Mucosa of stomach (tissue), 1 donor: ENCODE measurements around the gene CHAF1A.

Experiments used
- H3K27me3 ChIP-seq: one replicate; pipeline ENCODE4 v1.7.0; 2013; ENCODE audit warnings: mild to moderate bottlenecking, low read length; ENCODE audit not compliant: control insufficient read depth, insufficient read depth
- H3K36me3 ChIP-seq: one replicate; pipeline ENCODE4 v1.7.0; 2013; ENCODE audit warnings: low read length; ENCODE audit not compliant: control insufficient read depth, insufficient read depth
- H3K4me1 ChIP-seq: one replicate; pipeline ENCODE4 v1.7.0; 2013; ENCODE audit warnings: mild to moderate bottlenecking, low read length; ENCODE audit not compliant: control insufficient read depth, insufficient read depth
- H3K4me3 ChIP-seq: one replicate; pipeline ENCODE4 v1.7.0; 2013; ENCODE audit warnings: low read length
- H3K9ac ChIP-seq: one replicate; pipeline ENCODE4 v1.7.0; 2013; ENCODE audit warnings: mild to moderate bottlenecking, low read length, moderate library complexity
- H3K9me3 ChIP-seq: one replicate; pipeline ENCODE4 v1.7.0; 2013; ENCODE audit warnings: mild to moderate bottlenecking, low read length, moderate library complexity; ENCODE audit not compliant: control insufficient read depth
- donor health status: Pancreatic carcinoma.

The CHAF1A gene

DNA sequence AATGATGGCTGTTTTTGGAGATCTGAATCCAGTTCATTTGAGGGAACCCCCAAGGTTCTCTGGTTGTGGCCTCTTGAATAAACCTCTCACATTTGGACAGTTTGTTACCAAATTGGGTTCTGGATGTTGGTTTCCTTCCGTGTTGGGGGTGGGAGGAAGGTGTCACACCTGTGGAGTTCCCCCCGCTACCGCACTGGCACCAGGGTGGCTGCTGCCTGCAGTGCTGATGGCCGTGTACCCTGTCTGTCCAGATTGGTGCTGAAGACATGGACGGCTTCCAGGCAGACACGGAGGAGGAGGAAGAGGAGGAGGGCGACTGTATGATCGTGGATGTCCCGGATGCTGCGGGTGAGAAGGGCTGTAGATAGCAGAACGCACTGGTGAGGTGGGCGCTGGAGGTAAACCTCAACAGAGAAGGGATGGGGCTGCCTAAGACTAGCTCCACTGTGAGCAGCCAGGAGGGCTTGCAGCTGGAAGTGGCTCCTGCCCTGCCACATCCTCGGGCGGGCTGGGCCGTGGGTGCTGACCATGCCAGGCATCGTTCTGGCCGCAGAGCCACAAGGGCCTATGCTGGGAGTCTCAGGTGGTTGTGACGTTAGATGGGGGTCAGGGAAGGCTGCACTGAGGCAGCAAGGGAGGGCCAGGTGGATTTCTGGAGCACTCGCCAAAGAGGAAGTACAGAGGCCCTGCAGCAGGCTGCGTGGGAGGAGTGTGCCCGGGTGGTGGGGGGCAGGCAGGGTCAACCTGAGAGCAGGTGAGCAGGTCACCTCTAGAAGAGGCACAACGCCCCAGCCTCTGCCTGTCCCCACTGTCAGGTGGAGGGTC lies 39.8 kb downstream of the CHAF1A start:
- no peaks in the 10 kb centered on the region for H3K4me1 ChIP-seq
- H3K36me3 ChIP-seq = peaks cover 10% of the 10 kb centered on the region
- no peak overlapping the region for H3K4me3 ChIP-seq
- no peaks in the 10 kb centered on the region for H3K9me3 ChIP-seq
- no peaks in the 10 kb centered on the region for H3K27me3 ChIP-seq
- H3K9ac ChIP-seq = no peak overlapping the region

DNA sequence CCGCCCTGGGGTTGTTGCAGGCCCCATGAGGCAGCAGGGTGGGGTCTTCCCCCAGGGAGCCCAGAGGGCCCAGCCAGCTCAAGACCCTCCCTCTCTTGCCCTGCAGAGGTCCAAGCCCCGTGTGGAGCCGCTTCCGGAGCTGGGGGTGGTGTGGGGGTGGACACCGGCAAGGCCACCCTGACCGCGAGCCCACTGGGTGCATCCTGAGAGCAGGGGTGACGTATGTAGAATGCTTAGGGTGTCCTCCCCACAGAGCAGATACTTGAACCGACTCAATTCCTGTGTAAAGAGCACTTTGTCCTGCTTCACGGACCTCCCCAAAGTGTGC lies 40.3 kb downstream of the CHAF1A start:
- Histone ChIP-seq H3K9ac (no peak overlapping the region), H3K36me3 (peaks cover 16% of the 10 kb centered on the region), H3K9me3 (no peaks in the 10 kb centered on the region), H3K4me1 (no peaks in the 10 kb centered on the region), H3K27me3 (no peaks in the 10 kb centered on the region), H3K4me3 (no peak overlapping the region)

DNA sequence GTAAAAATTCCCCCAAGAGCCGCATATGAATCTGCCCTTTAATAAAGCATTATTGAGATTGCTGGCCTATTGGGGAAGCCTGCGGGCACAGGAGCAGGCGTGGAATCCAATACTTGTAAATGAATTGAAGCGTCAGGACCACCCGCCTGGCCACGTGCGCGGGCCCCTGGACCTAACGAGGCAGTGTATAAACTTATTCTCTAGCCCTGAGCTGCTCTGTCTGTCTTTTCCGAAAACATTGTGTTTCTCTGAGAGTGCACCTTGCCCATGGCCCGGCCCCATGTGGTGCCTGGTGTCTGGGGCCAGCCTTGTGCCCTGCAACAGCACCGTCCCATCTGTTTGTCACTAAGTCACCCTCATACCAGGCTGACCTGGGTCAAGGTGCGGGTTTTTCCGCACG lies 40.7 kb downstream of the CHAF1A start:
- Histone ChIP-seq H3K9me3 (no peaks in the 10 kb centered on the region), H3K4me1 (no peaks in the 10 kb centered on the region), H3K4me3 (no peak overlapping the region), H3K9ac (no peak overlapping the region), H3K36me3 (peaks cover 20% of the 10 kb centered on the region), H3K27me3 (no peaks in the 10 kb centered on the region)

- Histone ChIP-seq H3K9ac (no peak overlapping the region), H3K4me1 (peaks cover under 1% of the 10 kb centered on the region), H3K27me3 (no peaks in the 10 kb centered on the region), H3K4me3 (no peak overlapping the region), H3K36me3 (peaks cover 20% of the 10 kb centered on the region), H3K9me3 (no peaks in the 10 kb centered on the region)
These were observed 41.7 kb downstream of the CHAF1A start for GRCh38 chr19:4443966-4444764.

DNA sequence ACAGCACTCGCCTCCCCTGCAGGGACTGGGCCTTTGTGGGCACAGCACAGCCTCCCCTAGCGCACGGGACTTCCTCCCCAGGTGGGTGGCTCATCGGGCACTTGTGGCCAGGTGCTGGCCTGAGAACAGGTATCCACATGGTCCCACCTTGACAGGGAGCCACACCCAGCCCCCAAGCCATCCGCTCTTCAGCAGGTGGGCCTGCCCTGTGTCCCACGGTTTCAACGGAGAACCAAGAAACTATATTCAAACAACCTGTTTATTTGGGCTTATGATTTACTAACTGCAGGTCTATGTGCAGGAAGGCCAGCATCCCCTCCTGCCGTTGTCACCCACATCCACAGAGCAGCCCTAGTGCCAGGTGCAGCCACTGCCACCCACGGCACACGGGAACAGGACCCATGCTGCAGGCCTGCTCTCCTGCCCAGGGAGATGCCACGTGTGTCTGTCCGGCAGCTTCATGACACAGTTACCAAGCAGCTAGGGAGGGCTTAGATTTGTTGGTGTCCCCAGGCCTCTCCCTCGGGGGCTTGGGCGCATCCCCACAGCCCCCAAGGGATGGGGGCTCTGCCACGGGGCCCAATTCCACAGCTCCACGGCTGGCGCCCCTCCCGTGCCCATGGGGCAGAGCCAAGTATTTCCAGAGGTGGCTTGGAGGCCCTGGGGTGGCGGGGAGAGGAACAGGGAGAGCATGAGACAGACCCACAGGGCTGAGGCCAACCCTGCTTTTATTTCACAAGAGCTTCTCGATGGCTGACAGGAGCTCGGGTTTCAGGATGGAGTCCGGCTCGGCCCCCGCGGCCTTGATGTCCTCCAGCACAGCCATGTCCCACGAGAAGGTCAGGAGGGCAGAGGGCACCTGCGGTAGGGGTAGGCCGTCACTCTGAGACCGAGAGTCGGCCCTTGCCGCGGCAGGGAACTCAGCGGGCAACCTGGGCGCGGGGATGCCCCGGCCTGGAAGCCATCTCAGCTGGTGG lies 42.6 kb downstream of the CHAF1A start:
- Histone ChIP-seq H3K9me3 (no peaks in the 10 kb centered on the region), H3K4me3 (no peak overlapping the region), H3K36me3 (peaks cover 20% of the 10 kb centered on the region), H3K9ac (no peak overlapping the region), H3K4me1 (peaks cover 3% of the 10 kb centered on the region), H3K27me3 (no peaks in the 10 kb centered on the region)

DNA sequence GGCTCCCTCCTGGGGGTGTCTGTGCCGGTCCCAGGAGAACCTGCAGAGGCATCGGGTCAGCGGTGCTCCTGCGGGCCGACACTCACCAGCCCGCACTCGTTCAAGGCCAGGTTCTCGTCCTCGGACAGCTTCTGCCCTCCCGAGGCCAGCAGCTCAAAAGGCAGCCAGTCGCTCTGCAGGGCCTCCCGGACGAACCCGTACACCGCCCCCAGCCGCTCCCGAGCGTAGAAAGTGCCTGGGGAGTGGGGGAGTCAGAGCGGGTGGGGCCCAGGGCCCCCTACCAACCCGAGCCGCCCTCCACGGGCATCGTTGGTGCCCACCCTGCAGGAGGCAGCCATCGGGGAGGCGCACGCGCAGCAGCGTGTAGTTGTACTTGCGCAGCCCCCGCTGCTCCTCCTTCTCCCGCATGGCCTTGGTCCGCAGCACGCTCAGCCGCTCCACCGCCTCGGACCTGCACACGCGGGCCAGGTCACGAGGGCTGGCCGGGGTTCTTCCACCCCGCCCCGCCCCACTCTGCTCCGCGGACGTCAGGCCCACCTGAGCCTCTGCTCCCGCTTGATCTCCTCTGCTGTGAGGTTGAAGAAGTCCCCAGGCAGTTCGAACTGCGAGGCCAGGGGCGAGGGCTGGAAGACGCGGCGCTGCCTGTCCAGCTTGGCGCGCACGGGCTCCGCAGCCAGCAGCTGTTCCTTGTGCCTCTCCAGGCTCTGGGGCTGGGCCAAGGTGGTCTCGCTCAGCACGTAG lies 43.7 kb downstream of the CHAF1A start:
- Histone ChIP-seq H3K36me3 (peaks cover 20% of the 10 kb centered on the region), H3K9me3 (no peaks in the 10 kb centered on the region), H3K9ac (no peak overlapping the region)

GRCh38 chr19:4446704-4447200 lies 44.3 kb downstream of the CHAF1A start:
- no peak overlapping the region for H3K4me3 ChIP-seq
- no peaks in the 10 kb centered on the region for H3K9me3 ChIP-seq
- peaks cover 20% of the 10 kb centered on the region for H3K36me3 ChIP-seq
- H3K27me3 ChIP-seq = no peaks in the 10 kb centered on the region
- no peak overlapping the region for H3K9ac ChIP-seq
- H3K4me1 ChIP-seq = peaks cover 3% of the 10 kb centered on the region

More for the DNA sequence above, 43.7 kb downstream of the CHAF1A start:
- peaks cover 3% of the 10 kb centered on the region for H3K4me1 ChIP-seq
- H3K27me3 ChIP-seq = no peaks in the 10 kb centered on the region
- H3K4me3 ChIP-seq = no peak overlapping the region

GRCh38 chr19:4447327-4448146 lies 45.1 kb downstream of the CHAF1A start:
- H3K4me1 ChIP-seq = peaks cover 3% of the 10 kb centered on the region
- no peaks in the 10 kb centered on the region for H3K27me3 ChIP-seq
- no peaks in the 10 kb centered on the region for H3K9me3 ChIP-seq
- no peak overlapping the region for H3K4me3 ChIP-seq
- H3K36me3 ChIP-seq = peaks cover 20% of the 10 kb centered on the region
- no peak overlapping the region for H3K9ac ChIP-seq

- peaks cover 3% of the 10 kb centered on the region for H3K4me1 ChIP-seq
- H3K4me3 ChIP-seq = no peak overlapping the region
- H3K27me3 ChIP-seq = no peaks in the 10 kb centered on the region
- H3K9ac ChIP-seq = no peak overlapping the region
- H3K9me3 ChIP-seq = no peaks in the 10 kb centered on the region
- H3K36me3 ChIP-seq = peaks cover 20% of the 10 kb centered on the region
These were observed 45.9 kb downstream of the CHAF1A start for GRCh38 chr19:4448147-4448985.

DNA sequence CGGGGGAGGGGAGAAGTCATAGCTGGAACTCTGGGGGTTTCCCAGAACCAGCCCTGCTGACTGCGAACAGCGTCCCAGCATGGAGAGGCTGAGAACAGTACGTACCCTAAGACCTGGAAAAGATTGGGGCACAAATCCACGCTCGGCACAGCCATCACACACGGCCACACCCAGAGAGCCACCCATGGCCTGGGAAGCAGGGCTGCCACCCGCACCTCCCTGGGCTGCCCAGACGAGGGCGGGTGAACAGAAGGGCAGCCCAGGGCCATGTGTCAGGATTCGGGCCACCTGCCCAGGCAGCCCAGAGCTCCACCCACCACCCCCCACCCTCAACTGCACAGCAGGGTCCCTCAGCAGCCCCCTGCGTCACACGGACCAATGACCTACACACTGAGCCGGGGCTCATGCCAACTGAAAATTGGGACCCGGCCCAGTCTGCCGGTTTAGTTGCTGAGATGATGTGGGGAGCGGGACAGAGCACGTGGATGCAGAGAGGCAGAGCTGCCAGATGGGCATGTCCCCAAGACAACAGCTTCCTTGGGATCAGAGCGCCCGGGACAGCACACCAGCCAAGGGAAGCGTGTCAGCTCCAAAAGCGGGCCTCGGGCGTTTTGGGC lies 46.7 kb downstream of the CHAF1A start:
- Histone ChIP-seq H3K9me3 (no peaks in the 10 kb centered on the region), H3K4me3 (no peak overlapping the region), H3K36me3 (peaks cover 20% of the 10 kb centered on the region), H3K4me1 (peaks cover 3% of the 10 kb centered on the region), H3K27me3 (no peaks in the 10 kb centered on the region), H3K9ac (no peak overlapping the region)
